GM21576 (cell line): Measurements from ENCODE around the gene THADA.

ENCODE experiments used
- ATAC-seq: cut with Tn5 transposase; IDR thresholded peaks from one replicate; pipeline ENCODE4 v1.9.1; 2021; ENCODE audit warnings: mild to moderate bottlenecking, moderate library complexity; ENCODE audit not compliant: unreplicated experiment

The THADA gene

GRCh38 chr2:43445781-43446180 is 150.1 kb downstream of the THADA start:
- ATAC-seq, result no peak

GRCh38 chr2:43444989-43445645 is 150.7 kb downstream of the THADA start:
- no peak for ATAC-seq

- no peak for ATAC-seq
Observed at GRCh38 chr2:43443282-43443681, 152.6 kb downstream of the THADA start.

- no peak for ATAC-seq
Observed at GRCh38 chr2:43441195-43441594, 154.6 kb downstream of the THADA start.

GRCh38 chr2:43438858-43439655 is 156.8 kb downstream of the THADA start:
- no peak for ATAC-seq

GRCh38 chr2:43438342-43438741 is 157.5 kb downstream of the THADA start:
- no peak for ATAC-seq

- no peak for ATAC-seq
Observed at GRCh38 chr2:43437363-43437762, 158.5 kb downstream of the THADA start.

GRCh38 chr2:43436431-43436830 is 159.4 kb downstream of the THADA start:
- ATAC-seq, result no peak

GRCh38 chr2:43435746-43436145 is 160.1 kb downstream of the THADA start:
- no peak for ATAC-seq

- ATAC-seq, result no peak
Observed at GRCh38 chr2:43430489-43430888, 165.3 kb downstream of the THADA start.

- no peak for ATAC-seq
Observed at GRCh38 chr2:43429369-43429768, 166.5 kb downstream of the THADA start.

GRCh38 chr2:43427032-43427424 is 168.8 kb downstream of the THADA start:
- ATAC-seq, result no peak

GRCh38 chr2:43426305-43427031 is 169.4 kb downstream of the THADA start:
- peak; percentile 81 for ATAC-seq

GRCh38 chr2:43425659-43426058 is 170.2 kb downstream of the THADA start:
- no peak for ATAC-seq

GRCh38 chr2:43424262-43425207 is 171.3 kb downstream of the THADA start:
- ATAC-seq, result no peak

- ATAC-seq, result no peak
Observed at GRCh38 chr2:43423941-43424261, 171.9 kb downstream of the THADA start.

- ATAC-seq, result no peak
Observed at GRCh38 chr2:43421194-43421593, 174.6 kb downstream of the THADA start.

GRCh38 chr2:43420389-43420801 is 175.4 kb downstream of the THADA start:
- no peak for ATAC-seq

GRCh38 chr2:43419876-43420275 is 176.0 kb downstream of the THADA start:
- ATAC-seq, result no peak

- ATAC-seq, result no peak
Observed at GRCh38 chr2:43419243-43419642, 176.6 kb downstream of the THADA start.

- no peak for ATAC-seq
Observed at GRCh38 chr2:43418680-43419079, 177.2 kb downstream of the THADA start.
